Measurements from ENCODE around the gene PIP5K1B.
"Not testable (repeated sequence)": the region's sequence is repeated elsewhere in the genome, so short reads cannot be mapped to it uniquely, and the experiment has no call there.

PIP5K1B gene

DNA sequence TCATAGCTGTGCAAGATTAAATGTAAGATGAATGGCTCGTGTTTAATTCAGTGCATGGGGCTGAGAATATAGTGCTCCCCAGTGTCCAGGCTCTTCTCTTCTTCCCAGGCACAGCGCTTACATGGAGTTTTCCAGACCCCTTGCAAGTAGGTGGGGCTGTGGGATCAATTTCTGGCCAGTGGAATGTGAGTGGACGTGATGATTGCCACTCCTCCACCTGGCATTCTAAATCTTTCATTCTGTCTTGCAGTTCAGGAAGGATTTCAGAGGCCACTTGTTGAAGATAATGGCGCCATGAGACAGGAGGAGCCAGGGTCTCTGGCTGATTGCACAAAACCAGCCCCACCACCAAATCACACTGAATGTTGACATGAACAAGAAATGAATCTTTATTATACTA, 7.2 kb upstream of the PIP5K1B start:
- H3K4me3 ChIP-seq (ENCODE audit: control insufficient read depth, low read depth, low read length): no peak overlapping the region
- no peak for DNase-seq (ENCODE audit: low read depth)
- TF ChIP-seq, protein P1, sequence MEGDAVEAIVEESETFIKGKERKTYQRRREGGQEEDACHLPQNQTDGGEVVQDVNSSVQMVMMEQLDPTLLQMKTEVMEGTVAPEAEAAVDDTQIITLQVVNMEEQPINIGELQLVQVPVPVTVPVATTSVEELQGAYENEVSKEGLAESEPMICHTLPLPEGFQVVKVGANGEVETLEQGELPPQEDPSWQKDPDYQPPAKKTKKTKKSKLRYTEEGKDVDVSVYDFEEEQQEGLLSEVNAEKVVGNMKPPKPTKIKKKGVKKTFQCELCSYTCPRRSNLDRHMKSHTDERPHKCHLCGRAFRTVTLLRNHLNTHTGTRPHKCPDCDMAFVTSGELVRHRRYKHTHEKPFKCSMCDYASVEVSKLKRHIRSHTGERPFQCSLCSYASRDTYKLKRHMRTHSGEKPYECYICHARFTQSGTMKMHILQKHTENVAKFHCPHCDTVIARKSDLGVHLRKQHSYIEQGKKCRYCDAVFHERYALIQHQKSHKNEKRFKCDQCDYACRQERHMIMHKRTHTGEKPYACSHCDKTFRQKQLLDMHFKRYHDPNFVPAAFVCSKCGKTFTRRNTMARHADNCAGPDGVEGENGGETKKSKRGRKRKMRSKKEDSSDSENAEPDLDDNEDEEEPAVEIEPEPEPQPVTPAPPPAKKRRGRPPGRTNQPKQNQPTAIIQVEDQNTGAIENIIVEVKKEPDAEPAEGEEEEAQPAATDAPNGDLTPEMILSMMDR (conservative IDR thresholded peaks at IDR 0.05; ENCODE audit: control insufficient read depth, insufficient read depth, low read depth, low read length): no peak

GRCh38 chr9:68698943-68699509, 6.0 kb upstream of the PIP5K1B start:
- TF ChIP-seq, protein P1 (conservative IDR thresholded peaks at IDR 0.05; ENCODE audit: control insufficient read depth, insufficient read depth, low read depth, low read length): no peak
- no peak overlapping the region for H3K4me3 ChIP-seq (ENCODE audit: control insufficient read depth, low read depth, low read length)
- DNase-seq (ENCODE audit: low read depth): no peak

DNA sequence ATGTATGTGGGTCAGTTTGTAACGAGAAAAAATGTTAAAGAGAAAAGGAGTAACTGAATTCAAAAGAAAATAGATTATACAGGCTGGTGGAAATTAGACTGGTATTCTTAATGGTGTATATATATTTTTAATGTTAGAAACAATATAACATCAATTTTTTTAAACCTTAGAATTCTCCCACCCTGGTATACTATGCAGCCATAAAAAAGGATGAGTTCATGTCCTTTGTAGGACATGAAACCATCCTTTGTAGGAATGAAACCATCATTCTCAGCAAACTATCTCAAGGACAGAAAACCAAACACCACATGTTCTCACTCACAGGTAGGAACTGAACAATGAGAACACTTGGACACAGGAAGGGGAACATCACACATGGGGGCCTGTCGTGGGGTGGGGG, 5.4 kb upstream of the PIP5K1B start:
- not testable (repeated sequence) for DNase-seq (ENCODE audit: low read depth); H3K4me3 ChIP-seq (ENCODE audit: control insufficient read depth, low read depth, low read length)

DNA sequence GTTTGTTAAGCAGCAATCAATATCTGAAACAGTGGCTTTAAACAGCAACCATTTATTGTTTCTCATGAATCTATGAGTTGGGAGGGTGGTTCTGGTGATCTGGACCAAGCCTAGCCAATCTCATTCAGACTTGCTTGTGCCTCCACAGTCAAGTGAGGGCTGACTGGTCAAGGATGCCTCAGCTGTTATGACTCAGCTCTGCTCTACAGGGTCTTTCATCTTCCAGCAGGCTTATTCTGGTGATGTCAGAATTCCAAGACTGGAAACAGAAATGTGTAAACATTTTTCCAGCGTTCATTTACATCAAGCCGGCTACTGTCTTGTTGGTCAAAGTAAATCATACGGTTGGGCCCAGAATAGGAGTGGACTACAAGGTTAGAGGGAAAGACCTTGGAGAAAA, 2.5 kb upstream of the PIP5K1B start:
- H3K4me3 ChIP-seq (ENCODE audit: control insufficient read depth, low read depth, low read length): no peak overlapping the region
- TF ChIP-seq, protein P1 (conservative IDR thresholded peaks at IDR 0.05; ENCODE audit: control insufficient read depth, insufficient read depth, low read depth, low read length): no peak
- peak; percentile 25 for DNase-seq (ENCODE audit: low read depth)

DNA sequence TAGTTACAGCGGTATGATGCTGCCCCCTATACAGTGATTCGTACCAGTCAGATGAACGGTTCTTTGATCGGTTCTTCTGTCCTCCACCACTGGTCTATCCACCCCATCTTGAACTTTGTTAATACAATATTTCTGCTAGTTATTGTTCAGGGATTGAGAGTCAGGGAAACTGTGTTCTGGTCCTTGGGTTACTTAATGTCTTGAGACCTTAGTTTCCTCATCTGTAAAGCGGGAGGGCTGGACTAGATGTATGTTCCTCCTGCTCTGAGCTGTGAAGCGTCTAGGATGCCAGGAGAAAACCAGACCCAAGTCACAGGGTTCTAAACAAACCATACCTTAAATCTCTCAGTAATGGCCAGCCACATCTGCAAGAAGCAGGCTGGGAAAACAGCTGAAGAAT, 1.4 kb upstream of the PIP5K1B start:
- no peak for DNase-seq (ENCODE audit: low read depth)
- TF ChIP-seq, protein P1 (conservative IDR thresholded peaks at IDR 0.05; ENCODE audit: control insufficient read depth, insufficient read depth, low read depth, low read length): no peak
- H3K4me3 ChIP-seq (ENCODE audit: control insufficient read depth, low read depth, low read length): no peak overlapping the region

GRCh38 chr9:68704498-68704813, 584 bp upstream of the PIP5K1B start:
- no peak overlapping the region for H3K4me3 ChIP-seq (ENCODE audit: control insufficient read depth, low read depth, low read length)
- DNase-seq (ENCODE audit: low read depth): no peak
- TF ChIP-seq, protein P1 (conservative IDR thresholded peaks at IDR 0.05; ENCODE audit: control insufficient read depth, insufficient read depth, low read depth, low read length): no peak

DNA sequence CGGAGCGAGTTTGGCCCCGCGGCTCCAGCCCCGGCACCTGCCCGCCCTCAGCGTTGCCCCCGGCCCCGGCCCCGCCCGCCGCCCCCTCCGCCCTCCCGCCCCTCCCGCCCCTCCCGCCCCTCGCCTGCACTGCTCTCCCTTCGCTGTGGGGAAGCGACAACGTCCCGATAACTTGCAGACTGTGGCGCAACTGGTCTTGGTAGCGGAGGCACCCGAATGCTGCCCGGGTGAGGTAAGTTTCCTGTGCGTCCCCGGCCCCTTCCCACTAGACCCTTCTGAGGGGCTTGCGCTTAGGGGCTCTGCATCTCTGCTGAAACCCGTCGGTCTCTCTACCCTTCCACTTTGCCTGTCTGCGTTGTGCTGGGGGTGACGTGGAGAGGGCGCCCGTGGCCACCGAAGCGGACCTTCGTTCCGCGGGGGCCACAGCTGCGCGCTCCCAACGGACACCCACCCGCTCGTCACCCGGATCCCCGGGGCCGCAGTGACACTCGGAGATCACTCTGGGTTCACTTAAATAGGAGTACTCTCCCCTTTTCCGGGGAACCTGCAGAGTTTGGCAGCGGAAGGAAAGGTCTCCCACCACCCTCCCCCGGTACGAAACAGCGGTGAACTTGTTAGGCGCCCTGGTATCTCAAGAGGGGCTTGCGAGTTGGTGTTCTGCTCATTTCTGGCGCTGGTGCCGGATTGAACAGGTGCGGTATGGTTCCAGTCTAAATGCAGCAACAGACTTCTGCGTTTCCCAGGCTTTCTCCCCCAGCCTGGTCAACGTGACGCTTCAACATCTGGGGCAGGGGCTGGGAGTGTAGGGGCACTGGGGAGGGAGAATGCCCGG, 707 bp downstream of the PIP5K1B start:
- no peak for DNase-seq (ENCODE audit: low read depth)
- TF ChIP-seq, protein P1 (conservative IDR thresholded peaks at IDR 0.05; ENCODE audit: control insufficient read depth, insufficient read depth, low read depth, low read length): no peak
- H3K4me3 ChIP-seq (ENCODE audit: control insufficient read depth, low read depth, low read length): peak overlapping the region; percentile 20

All from fibroblast of mammary gland (primary cell).